ENCODE measurements around the gene PTPRM. TPM values are rescaled to one million over a fixed set of nuclear protein-coding genes. Genes with fewer than 3 reads are reported as not detected.
"Not testable (repeated sequence)": the region's sequence is repeated elsewhere in the genome, so short reads cannot be mapped to it uniquely, and the experiment has no call there.

The PTPRM gene
- polyA plus RNA-seq, 2 of the 4 experiments (the other 2 are of a cell fraction), result 44.5 to 199 TPM

GRCh38 chr18:7735196-7735595 is 168.1 kb downstream of the PTPRM start:
- 66% methylated on average over 4 of the region's 4 CpGs for WGBS (ENCODE audit: missing lambda C conversion rate)

DNA sequence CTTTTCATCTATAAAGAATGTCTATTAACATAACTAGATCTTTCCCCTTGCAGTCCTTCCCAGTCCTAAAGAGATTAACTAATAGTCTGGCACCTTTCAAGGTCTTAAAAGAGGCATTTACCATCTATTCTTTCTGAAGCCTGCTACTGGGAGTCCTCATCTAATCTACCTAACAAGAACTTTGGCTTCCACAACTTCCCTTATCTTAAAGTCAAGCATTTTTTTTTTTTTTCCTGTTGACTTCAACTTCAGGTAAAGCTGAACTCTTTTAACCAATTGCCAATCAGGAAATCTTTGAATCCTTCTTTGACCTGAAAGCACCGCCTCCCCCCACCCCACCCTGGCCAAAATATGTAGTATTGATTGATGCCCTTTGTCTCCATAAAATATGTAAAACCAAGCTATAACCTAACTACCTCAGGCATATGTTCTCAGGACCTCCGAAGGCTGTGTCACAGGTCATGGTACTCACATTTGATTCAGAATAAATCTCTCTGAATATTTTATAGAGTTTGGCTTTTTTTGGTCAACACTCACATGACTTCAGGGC is 168.6 kb downstream of the PTPRM start:
- H3K4me3 ChIP-seq, result no peak overlapping the region
- no peak for FAIRE-seq
- peak overlapping the region; percentile 47 to 63; a peak in 5 of 6 replicates for H3K27ac ChIP-seq
- peak overlapping the region; percentile 3 for H3K4me2 ChIP-seq
- ATAC-seq, result no peak
- TF ChIP-seq CHD2 (IDR thresholded peaks at IDR 0.05; ENCODE audit: low read length, partially characterized antibody) (no peak), POLR2AphosphoS2 (conservative IDR thresholded peaks at IDR 0.05; ENCODE audit: low read length) (no peak), CHD4 (IDR thresholded peaks at IDR 0.05; ENCODE audit: borderline replicate concordance) (no peak), CBX2 (IDR thresholded peaks at IDR 0.05; ENCODE audit: borderline replicate concordance, low read depth) (no peak), ZC3H11A (IDR thresholded peaks at IDR 0.05) (no peak), EHMT2 (IDR thresholded peaks at IDR 0.05; ENCODE audit: low read depth) (no peak), RAD21 (conservative IDR thresholded peaks at IDR 0.05 in 1 of 2, IDR thresholded peaks at IDR 0.05 in 1 of 2) (no peak), EHF (CRISPR knock-in tag; IDR thresholded peaks at IDR 0.05) (no peak), RARB (CRISPR knock-in tag; IDR thresholded peaks at IDR 0.05) (no peak)
- TF ChIP-seq, protein P1, sequence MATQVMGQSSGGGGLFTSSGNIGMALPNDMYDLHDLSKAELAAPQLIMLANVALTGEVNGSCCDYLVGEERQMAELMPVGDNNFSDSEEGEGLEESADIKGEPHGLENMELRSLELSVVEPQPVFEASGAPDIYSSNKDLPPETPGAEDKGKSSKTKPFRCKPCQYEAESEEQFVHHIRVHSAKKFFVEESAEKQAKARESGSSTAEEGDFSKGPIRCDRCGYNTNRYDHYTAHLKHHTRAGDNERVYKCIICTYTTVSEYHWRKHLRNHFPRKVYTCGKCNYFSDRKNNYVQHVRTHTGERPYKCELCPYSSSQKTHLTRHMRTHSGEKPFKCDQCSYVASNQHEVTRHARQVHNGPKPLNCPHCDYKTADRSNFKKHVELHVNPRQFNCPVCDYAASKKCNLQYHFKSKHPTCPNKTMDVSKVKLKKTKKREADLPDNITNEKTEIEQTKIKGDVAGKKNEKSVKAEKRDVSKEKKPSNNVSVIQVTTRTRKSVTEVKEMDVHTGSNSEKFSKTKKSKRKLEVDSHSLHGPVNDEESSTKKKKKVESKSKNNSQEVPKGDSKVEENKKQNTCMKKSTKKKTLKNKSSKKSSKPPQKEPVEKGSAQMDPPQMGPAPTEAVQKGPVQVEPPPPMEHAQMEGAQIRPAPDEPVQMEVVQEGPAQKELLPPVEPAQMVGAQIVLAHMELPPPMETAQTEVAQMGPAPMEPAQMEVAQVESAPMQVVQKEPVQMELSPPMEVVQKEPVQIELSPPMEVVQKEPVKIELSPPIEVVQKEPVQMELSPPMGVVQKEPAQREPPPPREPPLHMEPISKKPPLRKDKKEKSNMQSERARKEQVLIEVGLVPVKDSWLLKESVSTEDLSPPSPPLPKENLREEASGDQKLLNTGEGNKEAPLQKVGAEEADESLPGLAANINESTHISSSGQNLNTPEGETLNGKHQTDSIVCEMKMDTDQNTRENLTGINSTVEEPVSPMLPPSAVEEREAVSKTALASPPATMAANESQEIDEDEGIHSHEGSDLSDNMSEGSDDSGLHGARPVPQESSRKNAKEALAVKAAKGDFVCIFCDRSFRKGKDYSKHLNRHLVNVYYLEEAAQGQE (IDR thresholded peaks at IDR 0.05), result no peak
- TF ChIP-seq, protein P2, sequence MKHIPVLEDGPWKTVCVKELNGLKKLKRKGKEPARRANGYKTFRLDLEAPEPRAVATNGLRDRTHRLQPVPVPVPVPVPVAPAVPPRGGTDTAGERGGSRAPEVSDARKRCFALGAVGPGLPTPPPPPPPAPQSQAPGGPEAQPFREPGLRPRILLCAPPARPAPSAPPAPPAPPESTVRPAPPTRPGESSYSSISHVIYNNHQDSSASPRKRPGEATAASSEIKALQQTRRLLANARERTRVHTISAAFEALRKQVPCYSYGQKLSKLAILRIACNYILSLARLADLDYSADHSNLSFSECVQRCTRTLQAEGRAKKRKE (CRISPR knock-in tag; IDR thresholded peaks at IDR 0.05; ENCODE audit: low read depth), result no peak
- TF ChIP-seq, protein P3, sequence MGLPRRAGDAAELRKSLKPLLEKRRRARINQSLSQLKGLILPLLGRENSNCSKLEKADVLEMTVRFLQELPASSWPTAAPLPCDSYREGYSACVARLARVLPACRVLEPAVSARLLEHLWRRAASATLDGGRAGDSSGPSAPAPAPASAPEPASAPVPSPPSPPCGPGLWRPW (IDR thresholded peaks at IDR 0.05), result no peak
- TF ChIP-seq, protein P4, sequence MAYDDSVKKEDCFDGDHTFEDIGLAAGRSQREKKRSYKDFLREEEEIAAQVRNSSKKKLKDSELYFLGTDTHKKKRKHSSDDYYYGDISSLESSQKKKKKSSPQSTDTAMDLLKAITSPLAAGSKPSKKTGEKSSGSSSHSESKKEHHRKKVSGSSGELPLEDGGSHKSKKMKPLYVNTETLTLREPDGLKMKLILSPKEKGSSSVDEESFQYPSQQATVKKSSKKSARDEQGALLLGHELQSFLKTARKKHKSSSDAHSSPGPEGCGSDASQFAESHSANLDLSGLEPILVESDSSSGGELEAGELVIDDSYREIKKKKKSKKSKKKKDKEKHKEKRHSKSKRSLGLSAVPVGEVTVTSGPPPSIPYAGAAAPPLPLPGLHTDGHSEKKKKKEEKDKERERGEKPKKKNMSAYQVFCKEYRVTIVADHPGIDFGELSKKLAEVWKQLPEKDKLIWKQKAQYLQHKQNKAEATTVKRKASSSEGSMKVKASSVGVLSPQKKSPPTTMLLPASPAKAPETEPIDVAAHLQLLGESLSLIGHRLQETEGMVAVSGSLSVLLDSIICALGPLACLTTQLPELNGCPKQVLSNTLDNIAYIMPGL (CRISPR knock-in tag; IDR thresholded peaks at IDR 0.05; ENCODE audit: borderline replicate concordance), result no peak
- WGBS (ENCODE audit: missing lambda C conversion rate), result 92% methylated on average over 2 of the region's 2 CpGs
- DNase-seq (ENCODE audit: low read depth in 1 of 2, low spot score in 1 of 2), result no peak
- POLR2A ChIA-PET, result no interaction called here
- H3K4me1 ChIP-seq, result peaks cover 31% of the 10 kb centered on the region
- CTCF ChIA-PET, result interaction anchor here (1.0 kb wide), 2 partner anchors 12 to 54 kb away, joined by 3 to 4 read pairs; no protein-coding TSS in a partner anchor
- no peaks in the 10 kb centered on the region for H3K9me3 ChIP-seq

More at GRCh38 chr18:7735196-7735595, 168.1 kb downstream of the PTPRM start:
- Histone ChIP-seq H3K4me2 (peak overlapping the region; percentile 3), H3K27ac (peak overlapping the region; percentile 63 to 76), H3K9me3 (no peaks in the 10 kb centered on the region), H3K4me1 (peaks cover 32% of the 10 kb centered on the region), H3K4me3 (no peak overlapping the region)
- CTCF ChIA-PET, result interaction anchor here (1.0 to 1.2 kb wide), 3 partner anchors 9 to 55 kb away, joined by 3 to 4 read pairs (median 3); no protein-coding TSS in a partner anchor
- TF ChIP-seq MAFK (IDR thresholded peaks at IDR 0.05; ENCODE audit: partially characterized antibody) (no peak), CTCF (IDR thresholded peaks at IDR 0.05) (peak; percentile 42), GATA3 (IDR thresholded peaks at IDR 0.05; ENCODE audit: borderline replicate concordance) (peak; percentile 65), ZC3H11A (IDR thresholded peaks at IDR 0.05) (no peak), RARB (CRISPR knock-in tag; IDR thresholded peaks at IDR 0.05) (no peak), POLR2AphosphoS2 (conservative IDR thresholded peaks at IDR 0.05; ENCODE audit: low read length) (no peak), CHD2 (IDR thresholded peaks at IDR 0.05; ENCODE audit: low read length, partially characterized antibody) (no peak), RAD21 (conservative IDR thresholded peaks at IDR 0.05 in 1 of 2, IDR thresholded peaks at IDR 0.05 in 1 of 2) (peak; percentile 45 to 56; a peak in 4 of 5 replicates), SMC3 (IDR thresholded peaks at IDR 0.05) (peak; percentile 52; the same call in 2 of the 3 replicates), RFX5 (IDR thresholded peaks at IDR 0.05) (no peak)
- POLR2A ChIA-PET, result no interaction called here
- ATAC-seq (0 out of 6 replicates have a peak, but pooled peaks of 1 of the 2 experiments have one; percentile 29), DNase-seq (ENCODE audit: low read depth in 1 of 2, low spot score in 1 of 2) (peak in 1 of 2 experiments; percentile 35), FAIRE-seq (no peak)

GRCh38 chr18:7736526-7736925 is 169.4 kb downstream of the PTPRM start:
- FAIRE-seq; POLR2A ChIA-PET; H3K9me3 ChIP-seq; DNase-seq (ENCODE audit: low read depth in 1 of 2, low spot score in 1 of 2); CTCF ChIA-PET; H3K4me3 ChIP-seq; ATAC-seq: not testable (repeated sequence)
- peak overlapping the region; percentile 17; the same call in 1 of the 3 replicates for H3K4me2 ChIP-seq
- WGBS (ENCODE audit: missing lambda C conversion rate), result 91% methylated on average over 6 of the region's 6 CpGs
- peaks cover 31% of the 10 kb centered on the region for H3K4me1 ChIP-seq
- H3K27ac ChIP-seq, result peak overlapping the region; percentile 47 to 63; a peak in 5 of 6 replicates
